Stimulated activated CD8-positive, alpha-beta memory T cell treated with anti-CD3 and anti-CD28 coated beads, Interleukin-7, amount 100 ng/mL, for 4 hours (primary cell): ENCODE data around the gene IRF2.
"Not testable (repeated sequence)": the region's sequence is repeated elsewhere in the genome, so short reads cannot be mapped to it uniquely, and the experiment has no call there.

Source experiments
- DNase-seq, 2 donors: peaks; one replicate each; pipeline ENCODE4 v3.0.0-alpha.2; 2020; ENCODE audit warnings: low read depth in 2 of 2

The IRF2 gene

GRCh38 chr4:184389978-184390900 lies 84.1 kb downstream of the IRF2 start:
- no peak for DNase-seq

- no peak for DNase-seq
Observed at GRCh38 chr4:184388106-184388505, 86.2 kb downstream of the IRF2 start.

GRCh38 chr4:184387351-184387750 lies 87.0 kb downstream of the IRF2 start:
- no peak for DNase-seq

GRCh38 chr4:184386271-184386781 lies 88.0 kb downstream of the IRF2 start:
- no peak for DNase-seq

GRCh38 chr4:184385705-184386141 lies 88.6 kb downstream of the IRF2 start:
- DNase-seq, result no peak

GRCh38 chr4:184384810-184385557 lies 89.4 kb downstream of the IRF2 start:
- DNase-seq, result no peak

- no peak for DNase-seq
Observed at GRCh38 chr4:184384056-184384809, 90.1 kb downstream of the IRF2 start.

- no peak for DNase-seq
Observed at GRCh38 chr4:184383497-184384055, 90.8 kb downstream of the IRF2 start.

GRCh38 chr4:184382189-184382846 lies 92.0 kb downstream of the IRF2 start:
- no peak for DNase-seq

GRCh38 chr4:184380707-184381106 lies 93.6 kb downstream of the IRF2 start:
- no peak for DNase-seq

GRCh38 chr4:184380214-184380613 lies 94.1 kb downstream of the IRF2 start:
- DNase-seq, result not testable (repeated sequence)

GRCh38 chr4:184376923-184377322 lies 97.4 kb downstream of the IRF2 start:
- DNase-seq, result no peak

GRCh38 chr4:184376126-184376838 lies 98.1 kb downstream of the IRF2 start:
- no peak for DNase-seq

GRCh38 chr4:184375623-184376022 lies 98.7 kb downstream of the IRF2 start:
- DNase-seq, result not testable (repeated sequence)

GRCh38 chr4:184375027-184375426 lies 99.3 kb downstream of the IRF2 start:
- no peak for DNase-seq

- no peak for DNase-seq
Observed at GRCh38 chr4:184373886-184374405, 100.4 kb downstream of the IRF2 start.

GRCh38 chr4:184371390-184371787 lies 103.0 kb downstream of the IRF2 start:
- DNase-seq, result no peak

GRCh38 chr4:184370711-184371389 lies 103.5 kb downstream of the IRF2 start:
- no peak for DNase-seq

GRCh38 chr4:184369871-184370270 lies 104.5 kb downstream of the IRF2 start:
- no peak for DNase-seq
